ENCODE results near the gene SIN3B.

Gene SIN3B

GRCh38 chr19:16825312-16826052 lies 3.7 kb upstream of the SIN3B start:
- no peak for DNase-seq (ENCODE audit: low read depth in 1 of 2, low spot score in 1 of 2)

DNA sequence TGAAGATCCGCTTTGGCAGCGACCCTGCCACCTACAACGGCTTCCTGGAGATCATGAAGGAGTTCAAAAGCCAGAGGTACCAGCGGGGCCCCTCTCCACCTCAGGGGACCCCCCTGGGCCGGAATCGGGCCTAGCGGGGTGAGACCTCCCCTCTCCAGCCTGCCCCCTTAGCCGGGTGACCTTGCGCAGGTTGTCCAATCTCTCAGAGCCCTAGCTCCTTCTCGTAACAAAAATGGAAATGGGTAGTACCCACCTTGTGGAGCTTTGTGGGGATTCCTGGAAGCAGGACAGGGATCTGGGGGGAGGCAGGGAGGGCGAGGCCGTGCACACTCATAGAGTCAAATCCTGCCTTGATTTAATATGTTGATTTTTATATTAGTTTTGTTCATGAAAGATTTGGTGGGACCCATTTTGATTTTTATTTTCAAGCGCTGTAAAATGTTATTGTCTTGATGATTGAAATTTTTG lies 658 bp downstream of the SIN3B start:
- no peak for DNase-seq (ENCODE audit: low read depth in 1 of 2, low spot score in 1 of 2)

DNA sequence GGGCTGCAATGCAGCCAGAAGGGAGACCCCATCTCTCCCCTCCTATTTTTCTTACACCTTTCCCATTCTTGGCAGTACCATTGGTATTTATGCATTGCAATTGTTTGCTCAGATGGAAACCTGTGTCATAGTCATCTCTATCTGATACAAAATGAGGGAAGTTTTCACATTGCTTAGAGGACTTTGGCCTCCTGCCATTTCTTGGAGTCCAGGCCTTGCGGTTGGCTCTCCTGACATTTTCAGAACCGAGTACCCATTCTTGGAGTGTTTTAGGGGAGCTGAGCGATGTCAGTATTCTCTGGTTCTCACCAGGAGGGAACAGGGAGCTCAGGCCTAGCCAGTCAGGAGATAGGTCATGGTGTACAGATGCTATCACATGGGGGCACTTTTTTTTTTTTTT lies 1.5 kb downstream of the SIN3B start:
- no peak for DNase-seq (ENCODE audit: low read depth in 1 of 2, low spot score in 1 of 2)

- no peak for DNase-seq (ENCODE audit: low read depth in 1 of 2, low spot score in 1 of 2)
Measured at GRCh38 chr19:16831531-16831930, 2.3 kb downstream of the SIN3B start.

GRCh38 chr19:16834747-16835146 lies 5.5 kb downstream of the SIN3B start:
- no peak for DNase-seq (ENCODE audit: low read depth in 1 of 2, low spot score in 1 of 2)

- no peak for DNase-seq (ENCODE audit: low read depth in 1 of 2, low spot score in 1 of 2)
Measured at GRCh38 chr19:16836115-16837034, 7.2 kb downstream of the SIN3B start.

- DNase-seq (ENCODE audit: low read depth in 1 of 2, low spot score in 1 of 2): no peak
Measured at GRCh38 chr19:16837035-16837362, 7.8 kb downstream of the SIN3B start.

DNA sequence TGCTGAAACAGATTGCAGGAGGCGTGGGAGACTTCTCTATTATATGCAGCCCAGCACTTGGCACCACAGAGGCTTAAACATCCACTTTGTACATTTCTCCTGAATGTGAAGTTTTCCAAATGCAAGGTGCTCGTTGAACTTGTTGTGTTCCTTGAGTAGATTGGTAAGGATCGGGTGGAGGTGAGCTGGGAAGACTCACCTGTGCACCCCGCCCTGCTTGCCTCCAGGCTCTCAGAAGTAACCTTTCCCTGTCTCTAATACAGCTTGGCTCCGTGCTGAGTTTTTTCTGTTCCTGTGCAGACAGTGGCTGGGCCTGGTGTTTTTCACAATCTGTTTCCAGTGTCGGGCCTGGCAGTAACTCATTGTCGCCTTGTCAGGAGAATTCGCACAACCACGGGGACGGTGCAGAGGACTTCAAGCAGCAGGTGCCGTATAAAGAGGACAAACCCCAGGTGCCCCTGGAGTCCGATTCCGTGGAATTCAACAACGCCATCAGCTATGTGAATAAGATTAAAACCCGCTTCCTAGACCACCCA lies 12.3 kb downstream of the SIN3B start:
- no peak for DNase-seq (ENCODE audit: low read depth in 1 of 2, low spot score in 1 of 2)

- no peak for DNase-seq (ENCODE audit: low read depth in 1 of 2, low spot score in 1 of 2)
Measured at GRCh38 chr19:16846901-16847300, 17.7 kb downstream of the SIN3B start.

DNA sequence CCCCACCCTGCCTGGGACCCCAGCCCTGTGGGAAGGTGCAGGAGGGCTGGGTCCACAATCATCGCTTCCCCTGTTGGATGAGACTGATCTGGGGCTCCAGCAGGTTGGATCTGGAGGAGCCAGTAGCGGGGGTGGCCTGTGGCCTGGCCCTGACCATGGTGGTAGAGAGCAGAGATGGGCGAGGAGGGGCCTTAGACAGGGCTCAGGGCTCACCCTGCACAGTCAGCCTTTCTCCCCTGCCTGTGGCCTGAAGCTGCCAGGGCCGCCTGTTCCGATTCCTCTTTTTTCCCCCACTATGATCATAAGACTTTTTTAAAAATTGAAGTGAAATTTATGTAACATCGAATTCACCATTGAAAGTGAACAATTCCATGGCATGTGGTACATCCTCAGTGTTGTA lies 18.2 kb downstream of the SIN3B start:
- DNase-seq (ENCODE audit: low read depth in 1 of 2, low spot score in 1 of 2): no peak

GRCh38 chr19:16849168-16849567 lies 20.0 kb downstream of the SIN3B start:
- DNase-seq (ENCODE audit: low read depth in 1 of 2, low spot score in 1 of 2): no peak

- DNase-seq (ENCODE audit: low read depth in 1 of 2, low spot score in 1 of 2): no peak
Measured at GRCh38 chr19:16850133-16850532, 20.9 kb downstream of the SIN3B start.

- DNase-seq (ENCODE audit: low read depth in 1 of 2, low spot score in 1 of 2): no peak
Measured at GRCh38 chr19:16851031-16851712, 22.0 kb downstream of the SIN3B start.

GRCh38 chr19:16853066-16853465 lies 23.9 kb downstream of the SIN3B start:
- DNase-seq (ENCODE audit: low read depth in 1 of 2, low spot score in 1 of 2): no peak

- no peak for DNase-seq (ENCODE audit: low read depth in 1 of 2, low spot score in 1 of 2)
Measured at GRCh38 chr19:16856091-16856490, 26.9 kb downstream of the SIN3B start.

- DNase-seq (ENCODE audit: low read depth in 1 of 2, low spot score in 1 of 2): no peak
Measured at GRCh38 chr19:16859626-16860025, 30.4 kb downstream of the SIN3B start.

GRCh38 chr19:16860118-16860517 lies 30.9 kb downstream of the SIN3B start:
- no peak for DNase-seq (ENCODE audit: low read depth in 1 of 2, low spot score in 1 of 2)

DNA sequence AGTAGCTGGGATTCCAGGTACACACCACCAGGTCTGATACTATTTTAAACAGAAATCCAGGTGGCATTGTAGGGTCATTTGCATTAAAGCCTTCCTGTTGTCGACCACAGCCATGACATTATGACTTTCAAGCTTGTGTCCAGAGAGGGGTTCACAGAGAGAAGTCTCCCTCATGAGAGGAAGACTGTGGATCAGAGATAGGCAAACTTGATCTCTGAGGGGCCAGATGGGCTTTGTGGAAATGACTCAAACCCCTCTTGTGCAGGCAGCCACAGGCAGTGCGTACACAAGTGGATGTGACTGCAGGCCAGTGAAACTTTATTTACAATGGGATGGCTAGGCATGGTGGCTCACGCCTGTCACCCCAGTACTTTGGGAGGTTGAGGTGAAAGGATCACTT lies 31.8 kb downstream of the SIN3B start:
- DNase-seq (ENCODE audit: low read depth in 1 of 2, low spot score in 1 of 2): no peak

DNA sequence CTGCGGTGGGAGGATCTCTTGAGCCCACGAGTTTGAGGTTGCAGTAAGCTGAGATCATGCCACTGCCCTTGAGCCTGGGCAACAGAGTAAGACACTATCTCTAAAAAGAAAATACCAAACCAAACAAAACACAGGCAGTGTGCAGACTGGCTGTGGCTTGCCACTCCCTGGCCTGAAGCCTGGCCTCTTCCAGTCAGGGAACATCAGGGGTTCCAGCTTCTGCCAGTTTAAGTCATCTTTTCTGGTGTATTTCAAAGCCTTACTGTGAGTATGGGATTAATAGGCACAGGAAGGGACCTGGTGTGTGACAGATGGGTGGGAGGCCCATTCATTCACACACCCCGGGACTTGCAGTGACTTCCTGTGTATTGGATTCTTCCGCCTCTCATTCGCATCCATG lies 32.6 kb downstream of the SIN3B start:
- DNase-seq (ENCODE audit: low read depth in 1 of 2, low spot score in 1 of 2): no peak

- DNase-seq (ENCODE audit: low read depth in 1 of 2, low spot score in 1 of 2): no peak
Measured at GRCh38 chr19:16862826-16863415, 33.7 kb downstream of the SIN3B start.

GRCh38 chr19:16867211-16867610 lies 38.0 kb downstream of the SIN3B start:
- DNase-seq (ENCODE audit: low read depth in 1 of 2, low spot score in 1 of 2): no peak
